Esophagus squamous epithelium (tissue), 5 donors: ENCODE results near the gene C12orf60. TPM values are rescaled to one million over a fixed set of nuclear protein-coding genes. Genes with fewer than 3 reads are reported as not detected.

ENCODE experiments used
- DNase-seq: peaks from one replicate; lab custom pipeline; 2025; lab: John Stamatoyannopoulos, UW
- H3K27ac ChIP-seq, 4 donors: fragments of 200-600 bp; sonication (generic); one replicate each; pipeline ENCODE4 v1.5.1; 2016 to 2019; ENCODE audit warnings: mild to moderate bottlenecking in 1 of 4
- H3K27me3 ChIP-seq, 4 donors: fragments of 200-600 bp; sonication (generic); 1 replicate in 3 of 4; 2 replicates in 1 of 4; pipeline versions ENCODE4 v1.5.1 to v1.6.0; 2017 to 2021; ENCODE audit warnings: antibody characterized with exemption in 1 of 4
- H3K36me3 ChIP-seq, 3 donors: fragments of 200-600 bp; sonication (generic); one replicate each; pipeline ENCODE4 v1.5.1; 2016 to 2019
- H3K4me1 ChIP-seq, 3 donors: fragments of 200-600 bp; sonication (generic); one replicate each; pipeline ENCODE4 v1.5.1; 2017 to 2019
- H3K4me3 ChIP-seq, 4 donors: fragments of 200-600 bp; sonication (generic); 1 replicate in 3 of 4; 2 replicates in 1 of 4; pipeline ENCODE4 v1.5.1; 2016 to 2019; ENCODE audit warnings: mild to moderate bottlenecking in 2 of 4, moderate library complexity in 1 of 4
- H3K9me3 ChIP-seq, 3 donors: fragments of 200-600 bp; sonication (generic); one replicate each; pipeline ENCODE4 v1.5.1; 2016 to 2019
- CTCF ChIP-seq, 6 experiments: fragments of 450-650 bp in 4 of 6; fragments of 200-600 bp in 2 of 6; sonication (generic) in 2 of 6; IDR thresholded peaks; one replicate each; pipeline ENCODE4 v1.5.1; 2016 to 2019; ENCODE audit warnings: antibody characterized with exemption in 6 of 6, mild to moderate bottlenecking in 4 of 6, moderate library complexity in 4 of 6
- POLR2A ChIP-seq, 4 donors: fragments of 450-650 bp; IDR thresholded peaks; one replicate each; pipeline ENCODE4 v1.6.1; 2017; ENCODE audit warnings: antibody characterized with exemption in 4 of 4, mild to moderate bottlenecking in 4 of 4, moderate library complexity in 3 of 4
- WGBS, 2 donors: methylation state at CpG; one replicate each; pipeline ENCODE4 v1.1.5; 2018; 5-methylcytosine and 5-hydroxymethylcytosine counted together
- intact Hi-C: fragments of 100-400 bp; cut with DNase I; formaldehyde crosslinking; loops from one replicate; pipeline ENCODE4 v1.15.0; 2022
- total RNA-seq, 4 donors: library from RNA; depleted of rRNA; stranded (reverse); fragments of >200 nt; gene quantifications; one replicate each; pipeline ENCODE4 v1.1.0, GENCODE V29; 2016
- donor health status: DM: yes; HTN: yes; CAD: no.

Gene C12orf60
- total RNA-seq, 4 donors from 2014 or later: 0.15 to 2.6 (median 0.65) TPM

- Histone ChIP-seq H3K27me3 (no peaks in the 10 kb centered on the region), H3K27ac (peak overlapping the region; percentile 93 to 99 (median 98)), H3K36me3 (no peaks in the 10 kb centered on the region), H3K4me3 (peak overlapping the region; percentile 49 to 84 (median 80)), H3K9me3 (no peaks in the 10 kb centered on the region), H3K4me1 (peaks cover 4 to 58% (median 10%) of the 10 kb centered on the region in 3 donors)
- DNase-seq: no peak
- 30 to 41% methylated on average over 11 to 12 of the region's 16 CpGs for WGBS, 2 donors
- intact Hi-C loops: no loop called here
- no peak for TF ChIP-seq CTCF (IDR thresholded peaks at IDR 0.05)
These were observed 29.8 kb upstream of the C12orf60 start for GRCh38 chr12:14773685-14774073.

- H3K4me3 ChIP-seq: peak overlapping the region; percentile 49 to 84 (median 80)
- 1 to 5% methylated on average over 24 of the region's 67 CpGs for WGBS, 2 donors
- H3K27ac ChIP-seq: peak overlapping the region; percentile 93 to 99 (median 98)
- no peaks in the 10 kb centered on the region for H3K9me3 ChIP-seq
- TF ChIP-seq POLR2A (IDR thresholded peaks at IDR 0.05) (peak in 3 of 4 donors; percentile 96 to 99 (median 99)), CTCF (IDR thresholded peaks at IDR 0.05) (no peak)
- peaks cover 4 to 52% (median 10%) of the 10 kb centered on the region in 3 donors for H3K4me1 ChIP-seq
- intact Hi-C loops: no loop called here
- H3K36me3 ChIP-seq: no peaks in the 10 kb centered on the region
- DNase-seq: peak; percentile 81
- no peaks in the 10 kb centered on the region for H3K27me3 ChIP-seq
These were observed 29.2 kb upstream of the C12orf60 start for GRCh38 chr12:14774074-14774905.

GRCh38 chr12:14774906-14775635 lies 28.4 kb upstream of the C12orf60 start:
- no peak for DNase-seq
- intact Hi-C loops: no loop called here
- Histone ChIP-seq H3K4me3 (peak overlapping the region; percentile 49 to 84 (median 80)), H3K4me1 (peaks cover 4 to 51% (median 10%) of the 10 kb centered on the region in 3 donors), H3K9me3 (no peaks in the 10 kb centered on the region), H3K27me3 (no peaks in the 10 kb centered on the region), H3K36me3 (no peaks in the 10 kb centered on the region), H3K27ac (peak overlapping the region; percentile 93 to 99 (median 98))
- TF ChIP-seq CTCF (IDR thresholded peaks at IDR 0.05) (no peak), POLR2A (IDR thresholded peaks at IDR 0.05) (no peak)
- WGBS, 2 donors: 0 to 2% methylated on average over 9 to 12 of the region's 34 CpGs

GRCh38 chr12:14775636-14775980 lies 27.9 kb upstream of the C12orf60 start:
- Histone ChIP-seq H3K27me3 (no peaks in the 10 kb centered on the region), H3K4me1 (peaks cover 4 to 51% (median 10%) of the 10 kb centered on the region in 3 donors), H3K27ac (peak overlapping the region; percentile 93 to 99 (median 98)), H3K9me3 (no peaks in the 10 kb centered on the region), H3K4me3 (peak overlapping the region; percentile 49 to 84 (median 80)), H3K36me3 (no peaks in the 10 kb centered on the region)
- 7 to 33% methylated on average over 1 of the region's 1 CpG for WGBS, 2 donors
- TF ChIP-seq POLR2A (IDR thresholded peaks at IDR 0.05): no peak
- TF ChIP-seq CTCF (IDR thresholded peaks at IDR 0.05): no peak
- intact Hi-C loops: no loop called here
- DNase-seq: no peak
